H4 (cell line): ENCODE results near the gene CD164L2. TPM values are rescaled to one million over a fixed set of nuclear protein-coding genes. Genes with fewer than 3 reads are reported as not detected.

Source experiments
- total RNA-seq: library from RNA; depleted of rRNA; stranded (reverse); fragments of >200 nt; shearing (Covaris generic); gene quantifications from 2 replicates; pipeline ENCODE4 v1.2.3, GENCODE V29; 2014; rRNA removed

CD164L2 gene
- total RNA-seq, 1 experiment from 2014 or later = not detected

Other genes with a start within 250 kb of the CD164L2 start
- 1.6 and 5.2 TPM in 2 replicates for gene SLC9A1, start 228.2 kb downstream of the CD164L2 start, total RNA-seq
- 10.3 and 12.4 TPM in 2 replicates for gene WDTC1, start 148.7 kb downstream of the CD164L2 start, total RNA-seq
- 30.7 and 33.4 TPM in 2 replicates for gene TMEM222, start 61.2 kb downstream of the CD164L2 start, total RNA-seq
- 0.99 and 1.0 TPM in 2 replicates for gene SYTL1, start 41.3 kb downstream of the CD164L2 start, total RNA-seq
- 4.2 and 6.7 TPM in 2 replicates for gene MAP3K6, start 16.4 kb downstream of the CD164L2 start, total RNA-seq
- not detected in 2 replicates for gene FCN3, start 8.5 kb downstream of the CD164L2 start, total RNA-seq
- 0.23 and 1.1 TPM in 2 replicates for gene GPR3, start 9.3 kb upstream of the CD164L2 start, total RNA-seq
- 7.9 and 9.5 TPM in 2 replicates for gene WASF2, start 106.8 kb upstream of the CD164L2 start, total RNA-seq
- 2.0 and 3.6 TPM in 2 replicates for gene AHDC1, start 220.8 kb upstream of the CD164L2 start, total RNA-seq